GOT3 (cell line): Measurements from ENCODE around the gene EGFL6.
"Not testable (repeated sequence)": the region's sequence is repeated elsewhere in the genome, so short reads cannot be mapped to it uniquely, and the experiment has no call there.

Experiments
- DNase-seq: peaks from one replicate; lab custom pipeline; 2025; ENCODE audit warnings: mixed read lengths; lab: John Stamatoyannopoulos, UW

Gene EGFL6

DNA sequence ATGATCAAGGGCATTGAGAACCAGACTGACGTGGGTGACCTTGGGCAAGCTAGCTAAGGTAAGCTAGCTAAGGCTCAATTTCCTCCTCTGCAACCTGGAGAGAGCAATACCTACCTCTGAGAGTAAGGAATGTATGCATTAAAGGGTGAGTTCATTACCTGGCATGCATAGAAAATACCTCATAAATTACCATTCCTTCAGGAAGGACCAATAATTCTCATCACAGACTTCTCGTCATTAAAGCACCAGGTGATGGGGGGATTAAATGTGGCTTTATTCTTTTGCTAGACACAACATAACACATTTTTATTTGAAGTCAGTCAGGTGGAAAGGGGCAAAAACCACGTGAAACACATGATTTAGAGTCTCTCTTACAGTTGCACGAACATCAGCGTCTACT lies 21.5 kb downstream of the EGFL6 start:
- DNase-seq = no peak

DNA sequence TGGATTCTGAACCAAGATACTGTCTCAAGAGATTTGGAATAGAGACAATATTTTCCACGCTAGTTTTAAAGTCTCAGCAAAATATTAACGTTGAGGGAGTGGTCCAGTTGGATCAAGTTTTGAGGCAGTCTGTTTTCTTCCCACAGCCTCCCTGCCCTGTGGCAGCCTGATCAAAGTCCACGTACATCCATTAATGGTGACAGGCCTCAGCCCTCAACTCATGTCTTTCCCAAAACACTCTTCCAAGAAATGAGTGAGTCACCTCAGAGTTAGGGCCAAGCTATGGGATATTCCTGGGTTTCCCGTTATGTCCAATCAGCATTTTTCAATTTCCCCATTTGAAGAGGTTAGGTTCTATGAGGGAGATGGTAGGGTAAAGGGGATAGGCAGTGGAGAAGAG lies 28.5 kb downstream of the EGFL6 start:
- DNase-seq = no peak

DNA sequence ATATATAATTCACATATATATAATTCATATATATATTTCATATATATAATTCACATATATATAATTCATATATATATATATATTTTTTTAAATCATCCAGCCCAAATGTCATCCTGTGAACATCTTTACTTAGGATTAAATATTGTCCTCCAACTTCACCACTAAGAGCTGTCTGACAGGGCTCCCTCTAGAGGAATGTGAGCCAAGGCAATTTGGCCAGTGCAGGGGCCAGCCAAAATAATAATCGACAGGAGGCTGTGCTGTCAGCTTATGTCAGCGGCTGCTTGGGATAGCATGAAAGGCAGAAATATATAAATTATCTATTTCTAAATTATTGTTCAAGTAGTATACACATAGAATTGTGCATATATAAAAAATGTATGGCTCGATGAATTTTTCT lies 29.5 kb downstream of the EGFL6 start:
- DNase-seq = no peak

DNA sequence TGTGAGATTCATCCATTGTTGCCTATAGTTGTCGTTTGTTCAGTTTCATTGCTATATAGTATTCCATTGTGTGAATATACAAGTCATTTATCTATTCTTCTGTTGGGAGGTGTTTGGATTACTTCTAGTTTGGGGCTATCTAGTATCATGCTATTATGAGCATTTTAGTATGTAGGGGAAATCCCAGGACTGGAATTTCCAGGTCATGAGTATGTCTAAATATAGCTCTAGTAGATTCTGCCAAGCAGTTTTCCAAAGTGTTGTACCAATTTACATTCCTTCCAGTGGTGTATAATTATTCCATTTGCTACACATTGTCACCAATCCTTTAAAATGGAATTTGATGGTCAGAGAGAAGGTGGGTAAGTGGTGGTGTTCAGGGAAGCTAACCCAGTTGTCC lies 30.1 kb downstream of the EGFL6 start:
- DNase-seq = no peak

DNA sequence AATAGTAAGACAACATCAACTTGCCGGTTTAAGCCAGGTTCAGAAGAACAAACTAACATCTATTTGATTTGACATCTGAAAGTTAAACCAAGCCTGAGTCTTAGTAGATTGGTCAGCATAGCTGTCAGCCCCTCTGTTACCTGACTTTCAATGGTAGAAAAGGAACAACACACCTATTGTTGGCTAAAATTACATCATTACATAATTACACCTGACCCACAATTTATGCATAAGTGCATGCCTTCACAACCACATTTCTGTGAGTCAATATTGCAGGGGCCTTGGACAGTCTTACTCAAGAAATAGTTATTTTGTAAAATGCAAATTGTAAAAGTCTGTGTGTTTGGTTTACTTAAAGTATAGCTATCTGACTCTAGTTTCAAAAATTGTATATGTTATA lies 36.2 kb downstream of the EGFL6 start:
- no peak for DNase-seq

DNA sequence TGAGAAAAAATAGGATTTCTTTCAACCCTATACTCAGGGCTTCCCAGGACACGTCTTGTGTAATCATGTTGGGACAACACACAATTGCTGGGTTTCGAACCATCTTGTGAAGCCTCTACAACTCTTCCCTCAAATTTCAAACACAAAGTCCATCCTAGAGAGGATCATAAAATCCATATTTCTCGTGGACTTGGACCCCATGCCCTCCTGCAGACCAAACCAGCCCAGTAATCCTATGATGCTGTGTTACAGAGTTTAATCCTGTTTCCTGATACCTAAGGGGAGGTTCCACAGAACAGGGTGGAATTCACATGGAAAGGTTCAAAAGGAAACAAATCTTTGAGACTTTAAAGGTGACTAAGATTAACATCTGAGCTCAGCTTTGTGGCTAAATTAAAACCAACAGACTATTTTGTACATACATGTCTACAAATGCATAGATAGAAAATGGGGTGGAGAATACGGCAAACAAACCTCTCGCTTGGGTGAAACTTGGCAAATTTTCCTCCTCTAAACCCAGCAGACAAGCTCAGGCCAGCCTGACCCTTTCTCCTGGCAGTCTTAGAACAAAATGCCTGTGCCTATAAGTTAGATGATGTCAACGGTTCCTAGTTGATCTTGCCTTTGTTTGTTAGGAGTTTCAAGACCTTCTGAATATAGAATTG lies 38.1 kb downstream of the EGFL6 start:
- no peak for DNase-seq

DNA sequence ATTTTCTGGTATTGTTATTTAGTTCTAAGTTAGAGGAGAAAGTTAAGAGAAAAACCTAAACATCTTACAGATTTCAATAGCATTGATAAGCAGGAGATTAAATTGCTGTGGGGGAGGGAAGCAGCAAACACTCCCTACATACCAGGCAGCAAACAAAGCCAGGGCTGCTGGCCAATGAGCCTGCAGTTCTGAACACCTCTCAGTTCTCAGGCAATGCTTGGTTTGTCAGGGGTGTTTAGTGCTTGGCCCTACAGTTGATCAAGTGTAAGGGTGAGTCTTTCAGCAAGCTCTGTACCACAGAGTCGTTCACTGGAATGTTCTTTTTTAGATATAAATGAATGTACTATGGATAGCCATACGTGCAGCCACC lies 38.6 kb downstream of the EGFL6 start:
- no peak for DNase-seq

DNA sequence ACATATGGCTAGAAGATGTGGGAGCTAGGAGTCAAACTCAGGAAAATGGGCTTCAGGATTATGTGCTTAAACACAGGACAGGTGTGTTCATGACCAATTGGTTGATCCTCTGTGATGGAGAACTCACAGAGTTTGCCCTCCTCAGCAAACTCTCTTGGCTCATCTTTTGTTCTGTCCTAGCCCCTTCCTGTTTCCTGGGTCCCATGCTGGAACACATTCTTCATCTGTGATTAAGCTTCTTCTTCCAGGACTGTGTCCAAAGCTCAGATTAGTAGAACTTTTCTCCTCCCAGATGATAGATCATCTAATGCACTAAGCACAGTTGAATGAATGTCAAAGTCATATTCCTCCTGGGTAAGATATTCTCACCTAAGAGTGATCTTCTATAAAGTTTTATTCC lies 44.8 kb downstream of the EGFL6 start:
- DNase-seq = no peak

DNA sequence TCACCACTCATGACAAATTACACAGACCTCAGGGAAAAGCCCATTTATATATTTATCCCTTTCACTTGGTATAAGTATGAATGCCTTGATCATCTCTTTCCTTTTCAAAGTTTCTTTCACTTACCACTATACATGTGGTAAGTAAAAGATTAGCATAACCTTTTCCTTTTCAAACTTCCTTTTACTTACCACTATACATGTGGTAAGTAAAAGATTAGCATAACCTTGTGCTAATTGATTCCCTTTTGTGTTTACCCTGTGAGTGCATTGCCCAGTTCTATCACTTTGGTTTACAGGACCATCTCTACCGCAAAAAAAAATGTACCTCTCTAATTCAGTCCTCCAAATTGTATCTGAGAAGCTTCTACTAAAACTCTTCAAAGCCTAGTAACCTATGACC lies 50.8 kb downstream of the EGFL6 start:
- no peak for DNase-seq

DNA sequence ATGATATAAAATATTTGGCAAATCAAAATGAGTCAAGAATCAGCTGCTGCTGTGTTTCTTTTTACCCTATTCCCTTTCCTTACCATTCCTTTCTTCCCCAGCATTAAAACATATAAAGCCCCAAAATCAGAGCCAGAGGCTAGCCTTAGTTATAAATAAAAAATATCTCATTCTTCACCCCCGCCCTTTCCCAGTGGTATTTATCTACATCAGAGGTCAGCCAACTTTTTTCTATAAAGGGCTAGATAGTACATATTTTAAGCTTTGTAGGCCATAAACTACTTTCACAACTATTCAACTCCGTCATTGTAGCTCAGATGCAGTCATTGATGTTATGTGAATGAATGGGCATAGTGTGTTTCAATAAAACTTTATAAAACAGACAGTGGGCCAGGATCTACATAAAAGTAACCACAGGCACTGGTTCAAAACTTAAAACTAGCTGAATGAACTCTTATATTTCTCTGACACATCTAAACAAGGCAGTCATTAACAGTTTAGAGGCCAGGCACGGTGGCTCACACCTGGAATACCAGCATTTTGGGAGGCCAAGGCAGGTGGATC lies 53.1 kb downstream of the EGFL6 start:
- no peak for DNase-seq

DNA sequence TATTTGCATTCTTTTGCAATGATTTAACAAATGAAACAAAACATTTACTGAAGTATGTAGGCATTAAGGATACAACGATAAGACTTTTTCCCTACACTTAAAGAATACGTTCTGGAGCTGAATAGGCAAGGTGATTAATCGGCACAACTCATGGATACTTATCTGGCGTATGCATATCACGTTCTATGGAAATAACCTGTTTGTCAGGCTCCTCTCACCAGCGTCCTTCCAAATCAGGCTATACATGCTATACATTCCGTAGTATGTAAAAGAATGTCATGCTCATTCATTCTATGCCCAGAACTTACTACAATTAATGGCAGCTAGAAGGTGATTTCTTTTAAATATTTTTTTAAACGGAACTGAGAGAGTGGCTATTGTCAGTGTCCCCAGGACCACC lies 57.9 kb downstream of the EGFL6 start:
- DNase-seq = no peak

DNA sequence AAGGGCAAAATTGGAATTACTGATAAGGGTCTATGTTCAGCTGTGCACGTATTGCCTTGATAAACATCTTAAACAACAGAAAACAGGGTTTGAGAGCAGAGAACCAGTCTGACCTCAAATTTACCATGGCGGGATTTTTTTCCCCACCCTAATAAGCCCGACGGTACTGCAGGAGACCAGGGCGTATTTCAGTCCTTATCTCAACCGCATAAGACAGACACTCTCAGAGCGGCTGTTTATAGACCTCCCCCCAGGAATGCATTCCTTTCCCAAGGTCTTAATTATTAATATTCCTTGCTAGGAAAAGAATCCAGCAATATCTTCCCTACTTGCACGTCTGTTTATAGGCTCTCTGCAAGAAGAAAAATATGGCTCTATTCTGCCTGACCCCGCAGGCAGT lies 67.8 kb downstream of the EGFL6 start:
- DNase-seq = not testable (repeated sequence)

DNA sequence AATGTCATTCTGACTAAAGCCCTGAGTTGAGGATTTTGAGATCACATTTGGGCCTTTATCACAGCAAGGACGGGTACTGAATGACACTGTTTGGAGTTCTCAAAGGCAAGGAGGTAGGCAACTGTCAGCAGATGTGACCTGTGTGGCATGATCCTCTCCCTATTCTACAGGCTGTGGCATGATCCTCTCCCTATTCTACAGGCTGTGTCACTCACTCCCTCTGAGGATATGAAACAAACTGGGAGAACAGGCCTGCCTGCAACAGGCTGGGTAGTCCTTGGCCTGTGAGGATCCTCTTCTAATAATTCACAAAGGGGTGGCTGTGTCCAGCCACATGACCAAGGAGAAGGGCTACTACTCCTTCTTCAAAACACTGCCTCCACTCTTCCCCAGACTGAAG lies 68.6 kb downstream of the EGFL6 start:
- DNase-seq = no peak

DNA sequence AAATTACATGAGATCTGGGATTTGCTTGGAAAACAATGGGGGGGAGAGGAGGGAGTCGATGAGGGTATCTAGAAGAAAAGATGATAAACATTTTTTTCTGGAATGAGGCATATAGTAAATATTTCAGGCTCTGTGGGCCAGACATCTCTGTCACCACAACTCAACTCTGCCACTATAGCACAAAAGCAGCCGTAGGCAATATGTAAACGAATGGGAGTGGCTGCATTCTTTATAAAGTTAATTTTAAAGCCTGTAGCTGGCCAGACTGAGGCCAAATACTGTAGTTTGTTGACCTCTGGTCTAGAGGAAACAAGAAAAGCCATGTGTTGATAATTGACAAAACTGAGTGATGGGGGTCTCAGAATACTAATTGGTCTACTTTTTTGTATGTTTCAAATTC lies 69.4 kb downstream of the EGFL6 start:
- no peak for DNase-seq

DNA sequence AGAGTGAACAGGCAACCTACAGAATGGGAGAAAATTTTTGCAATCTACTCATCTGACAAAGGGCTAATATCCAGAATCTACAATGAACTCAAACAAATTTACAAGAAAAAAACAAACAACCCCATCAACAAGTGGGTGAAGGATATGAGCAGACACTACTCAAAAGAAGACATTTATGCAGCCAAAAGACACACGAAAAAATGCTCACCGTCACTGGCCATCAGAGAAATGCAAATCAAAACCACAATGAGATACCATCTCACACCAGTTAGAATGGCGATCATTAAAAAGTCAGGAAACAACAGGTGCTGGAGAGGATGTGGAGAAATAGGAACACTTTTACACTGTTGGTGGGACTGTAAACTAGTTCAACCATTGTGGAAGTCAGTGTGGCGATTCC lies 72.3 kb downstream of the EGFL6 start:
- DNase-seq = not testable (repeated sequence)

DNA sequence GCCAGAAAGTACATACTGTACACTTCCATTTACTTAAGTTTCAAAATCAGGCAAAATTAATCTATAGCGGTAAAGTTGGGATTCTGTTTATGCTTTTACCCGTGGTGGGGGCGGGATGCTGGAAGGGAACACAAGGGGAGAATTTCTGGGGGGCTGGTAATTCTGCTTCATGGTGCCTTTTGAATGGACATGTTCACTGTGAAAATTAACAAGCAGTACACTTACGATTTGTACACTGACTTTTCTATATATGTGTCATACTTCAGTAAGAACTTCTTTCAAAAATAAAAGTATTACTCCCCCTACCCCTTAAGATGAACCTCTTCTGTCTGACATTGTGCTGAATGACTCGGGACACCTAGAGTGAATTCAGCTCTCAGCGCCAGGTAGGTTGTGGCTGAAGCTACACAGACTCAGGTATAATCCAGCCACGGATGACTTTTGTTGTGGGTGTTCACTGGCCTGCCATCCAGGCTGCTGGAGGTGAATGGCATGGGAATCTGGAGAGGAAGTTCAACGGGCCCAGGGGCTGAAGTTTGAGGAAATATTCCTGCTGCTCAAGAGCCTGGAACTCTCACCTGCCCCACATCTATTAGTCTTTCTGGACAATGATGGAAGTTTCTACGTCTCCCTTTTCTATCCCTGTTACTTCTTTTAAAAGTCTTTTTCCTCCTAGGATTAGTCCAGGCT lies 76.2 kb downstream of the EGFL6 start:
- no peak for DNase-seq

DNA sequence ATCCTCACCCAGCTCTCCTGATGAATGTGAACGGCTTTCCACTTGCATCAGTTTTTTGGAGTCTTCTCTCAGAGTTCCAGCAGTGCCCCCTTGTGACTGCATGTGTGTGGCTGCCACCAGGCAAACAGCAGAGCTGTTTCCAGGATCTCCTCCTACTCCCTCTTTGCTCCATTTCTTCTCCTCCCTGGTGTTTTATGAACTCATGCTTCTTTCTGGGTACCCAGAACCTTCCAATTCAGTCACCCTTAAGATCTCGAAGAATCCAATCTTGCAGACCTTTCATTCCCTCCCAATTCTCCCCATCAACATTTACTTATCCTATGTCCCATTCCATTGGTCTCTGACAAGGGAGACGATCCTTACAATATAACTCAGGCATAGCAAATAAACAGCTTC lies 76.8 kb downstream of the EGFL6 start:
- DNase-seq = peak; percentile 30

DNA sequence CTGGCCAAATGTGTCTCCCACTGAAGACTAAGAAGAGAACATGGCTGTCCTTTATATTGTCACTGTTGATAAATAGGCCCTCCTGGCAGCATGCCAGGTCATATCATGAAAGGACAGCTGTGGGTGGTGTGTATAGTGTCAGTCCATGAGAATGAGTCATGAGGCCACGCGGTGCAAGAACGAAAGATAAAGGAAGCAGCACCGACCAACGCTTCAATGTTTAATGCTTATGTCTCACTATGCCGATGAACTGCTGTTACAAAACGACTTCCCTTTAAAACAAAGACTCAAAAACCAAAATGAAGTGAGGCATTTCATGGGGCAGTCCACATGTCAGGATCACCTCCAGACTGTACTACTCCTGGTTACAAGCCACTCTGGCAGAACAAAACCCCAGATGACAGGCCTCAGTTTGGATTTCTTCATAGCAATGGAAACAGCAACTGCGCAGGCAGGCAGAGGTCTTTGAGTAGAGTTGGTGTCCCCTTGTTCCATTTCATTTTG lies 78.4 kb downstream of the EGFL6 start:
- no peak for DNase-seq

DNA sequence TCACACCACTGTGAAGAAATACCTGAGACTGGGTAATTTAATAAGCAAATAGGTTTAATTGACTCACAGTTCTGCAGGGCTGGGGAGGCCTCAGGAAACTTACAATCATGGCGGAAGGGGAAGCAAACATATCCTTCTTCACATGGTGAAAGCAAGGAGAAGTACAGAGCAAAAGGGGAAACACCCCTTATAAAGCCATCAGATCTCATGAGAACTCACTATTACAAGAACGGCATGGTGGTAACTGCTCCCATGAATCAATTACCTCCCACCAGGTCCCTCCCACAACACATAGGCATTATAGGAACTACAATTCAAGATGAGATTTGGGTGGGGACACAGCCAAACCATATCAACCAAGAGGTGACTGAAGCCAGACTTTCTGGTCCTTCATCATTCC lies 78.9 kb downstream of the EGFL6 start:
- not testable (repeated sequence) for DNase-seq

DNA sequence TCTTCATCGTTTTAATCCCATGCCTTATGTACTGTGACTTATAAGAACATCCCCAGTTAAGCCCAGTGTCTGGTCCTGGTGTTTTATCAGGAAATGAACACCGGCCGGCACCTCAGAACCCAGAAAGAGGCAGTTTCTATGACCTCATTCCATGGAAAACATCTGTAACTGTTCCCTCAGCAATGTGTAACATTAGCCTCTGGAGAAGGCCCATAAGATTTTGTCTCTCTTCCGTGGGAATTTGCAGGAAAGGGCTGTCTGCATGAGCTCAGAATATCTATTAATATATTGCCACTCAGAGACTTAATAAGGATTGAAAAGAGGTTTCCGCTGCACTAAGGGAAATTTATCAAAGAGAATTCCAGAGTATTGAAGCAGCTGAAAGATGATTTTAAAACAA lies 80.4 kb downstream of the EGFL6 start:
- DNase-seq = no peak

DNA sequence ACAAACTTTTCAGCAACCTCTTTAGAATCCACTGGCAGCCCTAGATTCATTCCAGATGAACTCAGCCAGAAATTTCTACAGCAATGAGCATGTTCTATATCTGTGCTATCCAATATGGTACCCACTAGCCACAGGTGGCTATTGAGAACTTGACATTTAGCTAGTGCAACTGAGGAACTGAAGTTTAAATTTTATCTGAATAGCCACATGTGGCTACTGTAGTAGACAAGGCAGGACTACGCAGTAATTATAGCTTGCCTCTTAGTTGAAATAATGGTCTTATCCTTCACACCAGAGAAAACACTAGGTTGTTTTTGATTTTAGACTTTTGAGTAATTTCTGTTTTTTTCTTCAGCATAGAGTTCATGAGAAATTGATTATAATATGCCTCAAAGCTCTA lies 80.9 kb downstream of the EGFL6 start:
- no peak for DNase-seq

DNA sequence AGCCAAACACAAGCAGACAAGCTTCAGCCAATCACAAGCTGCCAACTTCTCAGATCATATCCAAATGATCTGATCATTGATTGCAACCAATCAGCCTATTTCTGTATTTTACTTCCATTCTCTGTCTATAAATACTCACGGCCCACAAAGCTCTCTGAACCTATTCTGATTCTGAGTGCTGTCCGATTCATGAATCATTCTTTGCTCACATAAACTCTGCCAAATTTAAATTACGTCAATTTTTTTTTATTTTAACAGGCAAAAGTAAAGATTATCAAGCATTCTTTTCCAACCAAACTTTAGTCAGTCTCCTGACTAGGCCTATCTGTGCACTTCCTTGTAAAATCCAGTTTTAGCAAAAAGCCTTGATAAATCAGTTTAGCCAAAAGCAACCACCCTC lies 81.7 kb downstream of the EGFL6 start:
- no peak for DNase-seq

DNA sequence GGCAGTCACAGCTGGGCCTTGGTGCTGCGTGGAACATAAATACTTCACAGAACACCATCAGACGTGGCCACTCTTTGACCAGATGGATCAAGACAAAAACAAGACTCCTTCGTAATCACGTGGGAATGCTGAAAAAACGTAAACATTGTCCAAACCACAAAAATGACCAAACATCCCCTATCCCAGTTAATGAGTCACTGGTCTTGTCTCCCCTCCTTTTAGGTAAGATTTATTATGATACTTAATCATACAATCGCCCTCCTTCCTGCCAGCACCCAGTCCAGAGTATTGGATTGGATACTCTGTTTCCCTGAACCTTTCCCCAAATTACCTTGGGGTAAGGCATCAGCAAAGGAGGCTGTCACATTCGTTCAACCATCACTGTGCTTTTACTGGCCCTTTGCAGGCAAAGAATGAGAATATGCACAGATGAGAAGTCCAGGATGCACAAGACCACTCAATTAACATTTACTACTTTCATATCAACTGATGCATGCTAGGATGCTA lies 82.9 kb downstream of the EGFL6 start:
- DNase-seq = no peak
